Astrocyte of the hippocampus (primary cell): ENCODE data around the gene OSBPL6.
"Not testable (repeated sequence)": the region's sequence is repeated elsewhere in the genome, so short reads cannot be mapped to it uniquely, and the experiment has no call there.

Source experiments
- DNase-seq: peaks from one replicate; pipeline ENCODE4 v3.0.0; 2011; ENCODE audit warnings: low read depth, low spot score

OSBPL6 gene

GRCh38 chr2:178301649-178302238, 107.4 kb downstream of the OSBPL6 start:
- no peak for DNase-seq

- DNase-seq = no peak
These were observed 110.0 kb downstream of the OSBPL6 start for GRCh38 chr2:178304333-178304732.

- peak; percentile 39 for DNase-seq
These were observed 112.2 kb downstream of the OSBPL6 start for GRCh38 chr2:178306352-178307073.

GRCh38 chr2:178307650-178308049, 113.3 kb downstream of the OSBPL6 start:
- DNase-seq = no peak

- no peak for DNase-seq
These were observed 115.2 kb downstream of the OSBPL6 start for GRCh38 chr2:178309541-178309940.

DNA sequence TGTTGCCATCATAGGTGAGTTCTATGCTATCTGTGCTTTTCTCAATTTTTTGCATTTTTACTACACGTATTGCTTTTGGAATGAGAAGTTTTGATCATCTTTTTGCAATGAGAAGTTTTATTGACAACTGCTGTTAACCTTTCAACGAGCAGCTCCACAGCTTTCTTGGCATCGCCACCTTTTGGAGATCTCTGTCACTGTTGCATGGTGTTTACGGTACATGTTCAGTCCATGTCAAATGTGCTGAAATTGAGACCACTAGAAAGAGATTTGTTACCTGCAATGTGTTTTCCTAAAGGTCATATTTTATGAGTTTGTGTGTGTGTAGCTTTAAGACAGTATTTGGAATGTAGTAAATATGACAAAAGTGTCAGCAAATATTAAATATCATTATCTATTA, 120.8 kb downstream of the OSBPL6 start:
- no peak for DNase-seq

GRCh38 chr2:178315488-178315948, 121.2 kb downstream of the OSBPL6 start:
- DNase-seq = no peak

- no peak for DNase-seq
These were observed 123.5 kb downstream of the OSBPL6 start for GRCh38 chr2:178317811-178318210.

GRCh38 chr2:178320011-178320585, 125.8 kb downstream of the OSBPL6 start:
- DNase-seq = no peak

GRCh38 chr2:178322068-178322467, 127.8 kb downstream of the OSBPL6 start:
- no peak for DNase-seq

DNA sequence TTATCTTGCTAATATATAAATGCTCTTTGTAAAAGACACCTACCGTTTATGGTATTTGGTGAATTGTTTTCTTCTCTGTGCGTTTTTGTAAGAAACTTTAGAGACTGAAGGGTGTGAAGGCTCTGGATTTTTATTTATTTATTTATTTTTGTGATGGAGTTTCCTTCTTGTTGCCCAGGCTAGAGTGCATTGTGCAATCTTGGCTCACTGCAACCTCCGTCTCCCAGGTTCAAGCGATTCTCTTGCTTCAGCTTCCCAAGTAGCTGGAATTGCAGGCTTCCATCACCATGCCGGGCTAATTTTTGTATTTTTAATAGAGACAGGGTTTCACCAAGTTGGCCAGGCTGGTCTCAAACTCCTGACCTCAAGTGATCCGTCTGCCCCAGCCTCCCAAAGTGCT, 129.0 kb downstream of the OSBPL6 start:
- not testable (repeated sequence) for DNase-seq

DNA sequence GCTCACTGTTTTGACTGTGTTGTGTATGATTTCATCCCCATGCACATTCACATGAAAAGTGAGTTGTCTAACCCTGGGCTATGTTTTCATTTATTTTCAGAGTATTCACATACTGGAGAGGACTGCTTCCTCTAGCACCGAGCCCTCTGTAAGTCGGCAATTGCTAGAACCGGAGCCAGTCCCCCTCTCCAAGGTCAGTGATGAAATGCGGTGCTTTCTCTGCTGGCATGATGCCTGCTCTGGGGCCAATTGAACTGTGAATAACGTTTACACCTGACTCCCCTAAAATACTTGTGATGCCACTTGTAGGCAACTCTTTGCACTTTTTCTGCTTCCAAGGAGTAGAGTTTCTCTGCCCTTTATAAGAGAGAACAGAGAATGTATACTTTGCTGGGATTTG, 129.8 kb downstream of the OSBPL6 start:
- DNase-seq = no peak

DNA sequence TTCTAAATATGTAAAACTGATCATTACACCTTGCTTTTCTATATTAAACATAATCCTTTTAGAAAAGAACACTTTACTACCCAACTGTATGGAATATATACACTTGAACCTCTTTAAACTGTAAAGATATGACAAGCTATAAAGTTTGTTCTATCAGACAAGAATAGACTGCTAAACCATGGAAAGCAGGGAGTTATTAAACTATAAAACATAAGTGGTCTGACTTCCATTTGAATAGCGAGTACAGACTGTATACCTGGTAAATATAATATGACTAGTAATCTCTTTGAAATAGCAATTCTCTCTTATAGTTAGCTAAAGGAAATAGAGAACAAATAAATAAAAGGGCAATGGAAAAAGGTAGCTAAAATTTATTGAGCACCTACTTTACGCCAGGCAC, 131.0 kb downstream of the OSBPL6 start:
- DNase-seq = no peak

- DNase-seq = peak; percentile 40
These were observed 133.2 kb downstream of the OSBPL6 start for GRCh38 chr2:178327516-178327915.

DNA sequence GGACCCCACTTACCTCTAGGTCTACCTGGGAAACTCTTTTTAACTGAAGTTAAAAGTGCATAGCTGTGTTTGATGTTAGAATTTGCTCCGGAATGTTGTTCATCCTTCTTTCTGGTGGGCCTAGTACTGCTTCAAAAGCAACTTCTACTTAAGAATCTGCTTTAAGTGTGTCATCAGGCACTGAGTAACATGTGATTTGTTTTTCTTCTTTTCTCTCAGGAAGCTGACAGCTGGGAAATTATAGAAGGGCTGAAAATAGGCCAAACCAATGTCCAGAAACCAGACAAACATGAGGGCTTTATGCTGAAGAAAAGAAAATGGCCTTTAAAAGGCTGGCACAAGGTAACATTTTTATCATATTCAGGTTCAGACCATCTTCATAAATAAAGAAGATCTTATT, 133.7 kb downstream of the OSBPL6 start:
- DNase-seq = peak; percentile 62

- peak; percentile 44 for DNase-seq
These were observed 136.1 kb downstream of the OSBPL6 start for GRCh38 chr2:178330175-178331017.

GRCh38 chr2:178331474-178332432, 137.4 kb downstream of the OSBPL6 start:
- DNase-seq = no peak

DNA sequence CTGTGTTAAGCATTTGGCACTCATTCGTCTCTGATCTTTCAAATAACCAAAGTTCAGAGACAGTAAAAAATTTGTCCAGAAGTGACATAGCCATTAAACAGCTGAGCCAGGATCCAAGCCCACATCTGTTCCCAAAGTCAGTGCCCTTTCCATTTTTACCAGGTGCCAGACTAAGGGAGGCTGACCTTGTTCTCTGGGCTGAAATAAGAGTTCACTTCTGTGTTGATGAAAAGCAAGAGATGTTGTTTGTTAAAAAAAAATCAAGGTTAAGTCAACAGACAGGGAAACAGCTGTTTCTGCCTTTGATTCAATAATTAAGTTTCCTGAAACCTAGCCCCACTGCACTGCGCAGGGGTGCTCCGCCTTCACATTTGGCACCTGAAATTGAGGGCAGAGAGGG, 139.5 kb downstream of the OSBPL6 start:
- no peak for DNase-seq

DNA sequence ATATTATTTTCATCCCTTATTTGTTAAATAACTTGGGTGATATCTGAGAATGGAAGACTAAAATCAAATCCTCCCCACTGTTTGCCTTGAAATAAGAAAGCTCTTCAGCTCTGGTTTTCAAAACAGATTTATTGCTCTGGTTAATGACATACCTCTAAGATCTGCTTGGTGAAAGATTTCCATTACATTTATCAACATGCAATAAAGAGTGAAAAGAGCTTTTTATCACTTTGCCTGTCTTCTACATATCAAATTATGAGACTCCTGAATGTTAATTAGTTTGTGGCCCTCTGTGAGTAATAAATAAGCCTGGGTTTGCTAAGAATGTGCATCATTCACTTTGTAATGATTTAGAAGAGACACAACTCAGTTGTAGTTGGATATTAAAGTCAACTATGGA, 140.9 kb downstream of the OSBPL6 start:
- no peak for DNase-seq

GRCh38 chr2:178344121-178344520, 149.8 kb downstream of the OSBPL6 start:
- no peak for DNase-seq

DNA sequence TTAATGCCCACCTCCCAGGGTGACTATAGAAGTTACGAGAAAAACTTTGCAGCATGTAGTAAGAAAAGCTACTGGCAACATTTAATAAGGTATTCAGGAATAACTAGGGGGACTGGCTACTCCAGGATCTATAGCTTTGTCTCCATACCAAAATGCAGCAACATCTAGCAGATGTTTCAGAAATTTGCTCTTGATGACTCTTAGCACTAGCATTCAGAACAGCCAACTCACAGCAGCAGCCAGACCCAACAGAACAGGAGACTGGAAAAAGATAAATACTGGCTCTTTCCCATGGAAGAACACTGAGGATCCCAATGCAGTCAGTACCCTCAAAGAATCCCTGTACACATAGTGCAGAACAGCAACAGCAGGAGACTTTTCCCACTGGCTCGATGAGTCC, 151.6 kb downstream of the OSBPL6 start:
- DNase-seq = no peak
